Erythroblast (primary cell): ENCODE results near the gene COL5A1.

Source experiments
- GATA1 ChIP-seq: IDR thresholded peaks from 2 replicates; pipeline ENCODE4 v1.6.1; 2011; ENCODE audit warnings: low read depth, mild to moderate bottlenecking, control low read depth, low read length, moderate library complexity
- POLR2A ChIP-seq: IDR thresholded peaks from 2 replicates; pipeline ENCODE4 v1.6.1; 2011; ENCODE audit warnings: mild to moderate bottlenecking, low read length

- TF ChIP-seq POLR2A: no peak
- TF ChIP-seq GATA1: no peak
Observed at GRCh38 chr9:134779640-134780039, 138.0 kb downstream of the COL5A1 start.
